DND-41 (cell line): Measurements from ENCODE around the gene DGKB.

ENCODE experiments used
- EZH2 ChIP-seq: IDR thresholded peaks from 3 replicates; pipeline ENCODE4 v1.6.1; 2012; ENCODE audit warnings: borderline replicate concordance, low read depth, mild to moderate bottlenecking, moderate library complexity, low read length, inconsistent platforms; ENCODE audit not compliant: severe bottlenecking
- TF ChIP-seq, protein P1 (sequence below): IDR thresholded peaks from 2 replicates; pipeline ENCODE4 v1.5.1; 2012; ENCODE audit warnings: borderline replicate concordance, low read length, moderate library complexity, mild to moderate bottlenecking; ENCODE audit not compliant: poor library complexity, severe bottlenecking; ENCODE audit errors: extremely low read depth

DNA sequence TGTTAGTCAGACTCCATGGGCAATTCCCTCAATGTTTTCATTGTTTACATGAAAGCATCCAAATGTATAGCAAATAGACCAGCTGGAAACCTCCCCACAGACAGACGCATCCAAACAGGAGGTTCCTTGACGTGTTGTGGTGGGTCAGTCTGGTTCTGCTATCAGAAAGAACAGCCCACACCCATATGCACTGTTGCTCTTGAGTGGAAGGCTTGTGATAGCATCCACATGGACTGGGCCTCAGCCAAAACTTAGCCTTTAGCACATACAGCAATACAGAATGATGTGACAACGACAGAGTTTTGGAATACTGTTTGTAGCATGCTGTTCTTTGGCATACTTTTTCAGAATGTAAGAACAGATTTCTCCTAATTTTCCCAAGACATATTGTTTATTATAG lies 613.9 kb downstream of the DGKB start:
- TF ChIP-seq, protein P1, sequence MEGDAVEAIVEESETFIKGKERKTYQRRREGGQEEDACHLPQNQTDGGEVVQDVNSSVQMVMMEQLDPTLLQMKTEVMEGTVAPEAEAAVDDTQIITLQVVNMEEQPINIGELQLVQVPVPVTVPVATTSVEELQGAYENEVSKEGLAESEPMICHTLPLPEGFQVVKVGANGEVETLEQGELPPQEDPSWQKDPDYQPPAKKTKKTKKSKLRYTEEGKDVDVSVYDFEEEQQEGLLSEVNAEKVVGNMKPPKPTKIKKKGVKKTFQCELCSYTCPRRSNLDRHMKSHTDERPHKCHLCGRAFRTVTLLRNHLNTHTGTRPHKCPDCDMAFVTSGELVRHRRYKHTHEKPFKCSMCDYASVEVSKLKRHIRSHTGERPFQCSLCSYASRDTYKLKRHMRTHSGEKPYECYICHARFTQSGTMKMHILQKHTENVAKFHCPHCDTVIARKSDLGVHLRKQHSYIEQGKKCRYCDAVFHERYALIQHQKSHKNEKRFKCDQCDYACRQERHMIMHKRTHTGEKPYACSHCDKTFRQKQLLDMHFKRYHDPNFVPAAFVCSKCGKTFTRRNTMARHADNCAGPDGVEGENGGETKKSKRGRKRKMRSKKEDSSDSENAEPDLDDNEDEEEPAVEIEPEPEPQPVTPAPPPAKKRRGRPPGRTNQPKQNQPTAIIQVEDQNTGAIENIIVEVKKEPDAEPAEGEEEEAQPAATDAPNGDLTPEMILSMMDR = no peak
- no peak for TF ChIP-seq EZH2
